ENCODE measurements around the gene CHERP. TPM values are rescaled to one million over a fixed set of nuclear protein-coding genes. Genes with fewer than 3 reads are reported as not detected.
"Not testable (repeated sequence)": the region's sequence is repeated elsewhere in the genome, so short reads cannot be mapped to it uniquely, and the experiment has no call there.

The CHERP gene
- total RNA-seq, 1 donor from 2014 or later: 13.8 TPM

DNA sequence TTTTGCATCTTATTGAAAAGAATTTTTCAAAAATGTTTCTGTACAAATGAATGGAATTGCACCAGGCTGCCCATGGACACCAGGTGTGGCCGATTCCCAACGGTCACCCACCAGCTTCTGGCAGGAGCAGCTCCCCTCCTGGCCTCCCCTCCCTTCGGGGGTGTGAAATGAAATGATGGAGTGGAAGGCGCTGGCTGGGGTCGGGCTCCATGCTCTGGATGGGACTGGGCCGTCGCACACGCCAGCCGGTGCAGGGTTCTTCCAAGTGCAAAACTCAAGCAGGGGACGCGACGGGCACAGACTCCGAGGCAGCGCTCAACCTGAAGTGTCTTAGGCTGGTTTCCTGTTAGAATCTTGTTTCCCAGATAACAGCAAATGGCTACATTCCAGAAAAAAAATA is 24.2 kb downstream of the CHERP start:
- H3K27me3 ChIP-seq: no peaks in the 10 kb centered on the region
- H3K36me3 ChIP-seq: peaks cover 55 to 81% of the 10 kb centered on the region in 2 donors
- no peaks in the 10 kb centered on the region for H3K9me3 ChIP-seq
- H3K27ac ChIP-seq: no peak overlapping the region
- TF ChIP-seq, protein P1, sequence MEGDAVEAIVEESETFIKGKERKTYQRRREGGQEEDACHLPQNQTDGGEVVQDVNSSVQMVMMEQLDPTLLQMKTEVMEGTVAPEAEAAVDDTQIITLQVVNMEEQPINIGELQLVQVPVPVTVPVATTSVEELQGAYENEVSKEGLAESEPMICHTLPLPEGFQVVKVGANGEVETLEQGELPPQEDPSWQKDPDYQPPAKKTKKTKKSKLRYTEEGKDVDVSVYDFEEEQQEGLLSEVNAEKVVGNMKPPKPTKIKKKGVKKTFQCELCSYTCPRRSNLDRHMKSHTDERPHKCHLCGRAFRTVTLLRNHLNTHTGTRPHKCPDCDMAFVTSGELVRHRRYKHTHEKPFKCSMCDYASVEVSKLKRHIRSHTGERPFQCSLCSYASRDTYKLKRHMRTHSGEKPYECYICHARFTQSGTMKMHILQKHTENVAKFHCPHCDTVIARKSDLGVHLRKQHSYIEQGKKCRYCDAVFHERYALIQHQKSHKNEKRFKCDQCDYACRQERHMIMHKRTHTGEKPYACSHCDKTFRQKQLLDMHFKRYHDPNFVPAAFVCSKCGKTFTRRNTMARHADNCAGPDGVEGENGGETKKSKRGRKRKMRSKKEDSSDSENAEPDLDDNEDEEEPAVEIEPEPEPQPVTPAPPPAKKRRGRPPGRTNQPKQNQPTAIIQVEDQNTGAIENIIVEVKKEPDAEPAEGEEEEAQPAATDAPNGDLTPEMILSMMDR (IDR thresholded peaks at IDR 0.05): no peak
- no peaks in the 10 kb centered on the region for H3K4me1 ChIP-seq
- no peak overlapping the region for H3K4me3 ChIP-seq
- no peak for DNase-seq (ENCODE audit: low spot score in 2 of 2)
- intact Hi-C loops (cut with DNase I): no loop called here

DNA sequence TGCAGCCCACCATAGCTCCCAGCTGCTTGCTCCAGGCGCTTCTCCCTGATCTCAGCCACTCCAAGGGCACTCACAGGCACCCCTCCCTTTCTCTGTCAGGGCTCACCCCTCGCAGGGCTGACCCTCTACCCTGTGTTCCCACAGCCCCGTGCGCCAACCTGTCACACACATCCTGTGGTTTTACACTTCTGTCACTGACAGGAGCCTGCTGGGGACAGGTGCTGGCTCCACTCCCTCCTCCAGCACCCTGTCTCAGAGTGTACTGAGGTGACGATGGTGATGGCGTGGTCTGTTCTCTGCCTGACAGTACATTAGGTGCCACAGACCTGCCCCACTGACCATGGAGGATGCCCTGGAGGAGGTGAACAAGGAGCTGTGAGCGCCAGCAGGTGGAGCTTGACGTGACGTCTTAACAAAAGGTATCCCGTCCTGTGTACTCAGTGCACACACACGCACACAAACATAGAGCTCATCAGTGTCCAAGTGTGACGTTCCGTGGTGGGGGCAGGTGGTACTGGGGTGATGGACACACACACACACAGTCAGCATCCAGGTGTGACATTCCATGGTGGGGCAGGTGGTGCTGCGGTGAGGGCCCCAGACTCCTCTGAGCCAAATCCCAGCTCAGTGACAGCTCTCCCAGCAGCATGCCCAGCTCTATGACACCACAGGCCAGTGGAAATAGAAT is 25.2 kb downstream of the CHERP start:
- no peaks in the 10 kb centered on the region for H3K4me1 ChIP-seq
- H3K27me3 ChIP-seq: no peaks in the 10 kb centered on the region
- H3K4me3 ChIP-seq: no peak overlapping the region
- intact Hi-C loops (cut with DNase I): no loop called here
- peaks cover 46 to 78% of the 10 kb centered on the region in 2 donors for H3K36me3 ChIP-seq
- TF ChIP-seq, protein P1 (IDR thresholded peaks at IDR 0.05): no peak
- H3K27ac ChIP-seq: no peak overlapping the region
- DNase-seq (ENCODE audit: low spot score in 2 of 2): no peak
- no peaks in the 10 kb centered on the region for H3K9me3 ChIP-seq

DNA sequence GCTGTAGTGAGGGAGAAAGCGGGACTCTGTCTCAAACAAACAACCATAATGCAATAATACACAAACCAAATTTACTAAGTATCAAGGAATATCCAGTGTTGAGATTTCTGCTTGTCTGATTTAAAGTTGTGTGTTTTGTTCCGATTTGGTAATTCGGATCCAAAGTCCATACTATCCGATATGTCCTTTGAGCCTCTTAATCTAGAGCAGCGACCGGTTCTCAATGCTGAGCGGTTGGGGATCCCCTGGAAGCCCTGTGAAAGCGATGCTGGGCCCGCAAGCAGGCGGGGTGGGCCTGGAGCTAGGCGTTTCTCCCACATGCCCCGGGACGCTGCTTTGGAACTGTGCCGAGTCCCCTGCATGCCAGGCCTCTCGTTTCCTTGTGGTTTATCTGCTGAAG is 25.9 kb downstream of the CHERP start:
- H3K4me1 ChIP-seq: no peaks in the 10 kb centered on the region
- DNase-seq (ENCODE audit: low spot score in 2 of 2): no peak
- H3K9me3 ChIP-seq: no peaks in the 10 kb centered on the region
- H3K27ac ChIP-seq: no peak overlapping the region
- H3K36me3 ChIP-seq: peaks cover 41 to 71% of the 10 kb centered on the region in 2 donors
- no peaks in the 10 kb centered on the region for H3K27me3 ChIP-seq
- intact Hi-C loops (cut with DNase I): no loop called here
- no peak overlapping the region for H3K4me3 ChIP-seq
- TF ChIP-seq, protein P1 (IDR thresholded peaks at IDR 0.05): no peak

DNA sequence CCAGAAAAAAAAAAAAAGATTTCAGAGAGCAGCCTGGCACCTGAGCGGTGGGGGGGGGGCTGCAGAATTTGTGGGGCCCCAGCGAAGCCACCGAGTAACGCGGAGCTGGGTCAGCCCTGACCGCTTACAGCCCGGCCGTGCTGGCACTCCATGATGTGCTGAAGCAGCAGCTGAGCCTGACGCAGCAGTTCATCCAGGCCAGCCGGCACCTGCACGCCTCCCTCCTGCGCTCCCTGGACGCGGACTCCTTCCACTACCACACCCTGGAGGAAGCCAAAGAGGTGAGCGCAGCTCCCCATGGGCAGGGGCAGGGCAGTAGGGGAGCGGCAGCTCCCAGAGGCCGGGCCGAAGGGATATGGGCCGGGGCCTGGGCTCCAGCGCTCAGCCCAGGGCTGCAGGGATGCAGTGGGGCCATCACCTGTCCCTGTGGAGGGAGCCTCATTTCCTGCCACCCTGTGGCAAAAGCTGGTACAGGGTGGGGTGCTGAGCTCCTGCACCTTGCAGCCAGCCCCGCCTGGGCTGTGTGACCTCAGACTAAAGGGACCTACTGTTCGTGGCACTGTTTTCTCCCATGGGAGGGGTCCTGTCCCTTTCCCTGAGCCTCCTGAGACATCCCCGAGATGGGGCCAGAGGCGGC is 27.7 kb downstream of the CHERP start:
- intact Hi-C loops (cut with DNase I): no loop called here
- Histone ChIP-seq H3K27ac (no peak overlapping the region), H3K9me3 (no peaks in the 10 kb centered on the region), H3K4me1 (no peaks in the 10 kb centered on the region), H3K36me3 (peaks cover 31 to 66% of the 10 kb centered on the region in 2 donors), H3K4me3 (no peak overlapping the region), H3K27me3 (no peaks in the 10 kb centered on the region)
- TF ChIP-seq, protein P1 (IDR thresholded peaks at IDR 0.05): no peak
- no peak for DNase-seq (ENCODE audit: low spot score in 2 of 2)

DNA sequence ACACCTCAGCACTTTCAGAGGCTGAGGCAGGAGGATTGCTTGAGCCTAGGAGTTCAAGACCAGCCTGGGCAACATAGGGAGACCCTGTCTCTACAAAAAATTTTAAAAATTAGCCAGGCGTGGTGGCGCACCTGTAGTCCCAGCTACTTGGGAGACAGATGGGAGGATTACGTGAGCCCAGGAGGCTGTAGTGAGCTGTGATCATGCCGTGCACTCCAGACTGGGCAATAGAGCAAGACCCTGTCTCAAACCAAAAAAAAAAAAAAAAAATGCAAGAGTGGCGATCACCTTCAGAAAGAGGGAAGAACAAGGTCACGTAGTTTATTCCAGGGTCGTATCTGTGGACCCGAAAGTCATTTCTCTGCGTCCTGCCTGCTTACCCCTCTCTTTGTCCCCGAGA is 29.6 kb downstream of the CHERP start:
- DNase-seq (ENCODE audit: low spot score in 2 of 2); H3K9me3 ChIP-seq; H3K4me3 ChIP-seq; H3K4me1 ChIP-seq; H3K27ac ChIP-seq; H3K27me3 ChIP-seq; intact Hi-C loops (cut with DNase I): not testable (repeated sequence)
- H3K36me3 ChIP-seq: peaks cover 18 to 55% of the 10 kb centered on the region in 2 donors
